ENCODE results near the gene CTSZ.
"Not testable (repeated sequence)": the region's sequence is repeated elsewhere in the genome, so short reads cannot be mapped to it uniquely, and the experiment has no call there.

CTSZ gene

DNA sequence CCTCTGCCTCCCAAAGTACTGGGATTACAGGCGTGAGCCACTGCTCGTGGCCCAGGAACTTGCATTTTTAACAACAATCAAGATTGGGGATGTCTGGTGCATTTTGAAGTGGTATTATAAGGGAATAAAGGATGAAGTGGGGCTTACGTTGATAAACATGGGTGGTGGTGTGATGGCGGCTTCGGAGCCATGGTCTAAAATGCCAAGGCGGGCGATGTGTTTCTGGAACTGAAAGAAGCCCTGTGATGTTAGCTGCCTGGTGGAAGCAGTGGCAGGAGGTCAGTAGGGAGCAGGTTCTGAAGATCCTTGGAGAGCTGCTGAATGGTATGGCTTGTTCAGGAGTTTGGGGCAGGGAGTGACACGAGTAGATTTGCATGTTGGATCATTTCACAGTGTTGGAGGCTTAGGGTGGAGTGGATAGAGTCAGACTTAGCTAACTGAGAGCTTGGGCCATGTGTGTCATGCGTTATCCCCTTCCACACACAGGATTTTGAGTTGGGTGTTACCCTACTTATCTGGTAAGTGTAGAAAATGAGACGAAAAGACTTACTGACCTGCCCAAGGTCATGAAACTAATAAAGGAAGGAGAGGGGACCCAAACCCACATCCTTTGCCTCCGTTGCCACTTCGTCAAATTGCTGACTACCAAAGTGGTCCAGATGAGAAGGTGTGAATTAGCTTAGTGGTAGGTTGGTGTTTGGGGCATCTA lies 24.5 kb downstream of the CTSZ start:
- DNase-seq (ENCODE audit: extremely low read depth in 1 of 2, low read depth in 1 of 2): no peak

DNA sequence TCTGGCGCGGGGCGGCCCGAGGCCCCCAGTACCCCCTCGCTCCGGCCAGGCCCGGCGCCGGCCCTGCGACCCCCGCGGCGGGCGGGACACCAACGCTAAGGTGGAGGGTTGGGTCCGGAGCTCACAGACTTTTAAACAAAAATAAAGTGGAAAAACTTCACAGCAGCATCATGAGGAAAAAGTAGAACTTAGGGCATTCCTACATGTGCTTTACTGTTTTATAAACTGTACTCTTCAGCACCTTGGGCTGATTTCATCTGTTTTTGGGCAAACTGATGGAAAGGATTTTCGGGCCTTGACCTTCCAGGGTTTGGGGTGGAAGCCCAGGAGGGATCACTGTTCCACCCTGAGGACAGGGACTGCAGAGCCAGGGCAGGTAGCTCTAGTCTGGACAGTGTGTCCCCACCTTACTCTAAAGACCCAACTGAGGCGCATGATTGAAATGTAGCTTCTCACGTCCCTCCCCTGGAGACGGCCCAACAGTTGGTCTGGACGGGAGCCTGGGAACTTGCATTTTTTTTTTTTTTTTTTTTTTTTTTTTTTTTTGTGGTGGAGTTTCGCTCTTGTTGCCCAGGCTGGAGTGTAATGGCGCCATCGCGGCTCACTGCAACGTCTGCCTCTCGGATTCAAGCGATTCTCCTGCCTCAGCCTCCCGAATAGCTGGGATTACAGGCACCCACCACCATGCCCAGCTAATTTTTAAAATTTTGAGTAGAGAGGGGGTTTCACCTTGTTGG lies 25.3 kb downstream of the CTSZ start:
- DNase-seq (ENCODE audit: extremely low read depth in 1 of 2, low read depth in 1 of 2): no peak

DNA sequence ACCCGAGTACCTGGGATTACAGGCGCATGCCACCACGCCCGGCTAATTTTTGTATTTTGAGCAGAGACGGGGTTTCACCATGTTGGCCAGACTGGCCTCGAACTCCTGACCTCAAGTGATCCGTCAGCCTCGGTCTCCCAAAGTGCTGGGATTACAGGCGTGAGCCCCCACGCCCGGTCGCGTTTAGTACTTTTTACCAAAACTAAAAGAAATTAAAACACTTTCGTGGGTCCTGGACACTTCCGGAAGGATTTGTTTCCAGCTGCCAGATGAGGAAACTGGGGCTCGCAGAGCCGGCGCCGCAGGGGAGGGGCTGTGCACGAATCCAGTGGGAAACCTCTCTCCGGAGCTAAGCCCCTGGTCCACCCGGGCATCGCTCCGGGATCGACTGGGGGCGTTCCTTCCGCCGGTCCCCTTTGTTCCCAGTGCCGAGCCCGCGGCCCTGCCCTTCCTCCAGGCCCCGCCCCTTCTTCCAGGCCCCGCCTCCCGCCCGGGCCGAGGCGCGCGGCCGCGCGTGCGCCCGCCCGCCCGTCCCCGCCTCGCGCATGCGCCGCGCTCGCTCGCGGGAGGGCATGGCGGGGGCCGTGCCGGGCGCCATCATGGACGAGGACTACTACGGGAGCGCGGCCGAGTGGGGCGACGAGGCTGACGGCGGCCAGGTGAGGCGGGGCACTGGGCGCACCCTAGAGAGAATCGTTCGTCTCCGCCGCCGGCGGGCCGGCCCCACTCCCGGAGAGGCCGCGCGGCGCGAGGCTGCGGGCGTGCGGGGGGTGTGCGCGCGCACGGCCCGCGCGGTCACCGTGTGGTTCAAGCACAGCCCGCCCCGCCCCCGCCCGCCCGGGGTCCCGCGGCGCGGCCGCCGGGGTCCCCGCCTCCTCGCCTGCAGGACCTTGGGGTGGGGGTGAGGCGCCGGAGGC lies 26.1 kb downstream of the CTSZ start, which contains the start of gene NELFCD:
Gene NELFCD, plus strand, starts transcription at position 546 of the 917 bp plus-strand sequence. Its CDS starts 54 bp downstream, at position 600.
- DNase-seq (ENCODE audit: extremely low read depth in 1 of 2, low read depth in 1 of 2): peak; percentile 72 to 77

DNA sequence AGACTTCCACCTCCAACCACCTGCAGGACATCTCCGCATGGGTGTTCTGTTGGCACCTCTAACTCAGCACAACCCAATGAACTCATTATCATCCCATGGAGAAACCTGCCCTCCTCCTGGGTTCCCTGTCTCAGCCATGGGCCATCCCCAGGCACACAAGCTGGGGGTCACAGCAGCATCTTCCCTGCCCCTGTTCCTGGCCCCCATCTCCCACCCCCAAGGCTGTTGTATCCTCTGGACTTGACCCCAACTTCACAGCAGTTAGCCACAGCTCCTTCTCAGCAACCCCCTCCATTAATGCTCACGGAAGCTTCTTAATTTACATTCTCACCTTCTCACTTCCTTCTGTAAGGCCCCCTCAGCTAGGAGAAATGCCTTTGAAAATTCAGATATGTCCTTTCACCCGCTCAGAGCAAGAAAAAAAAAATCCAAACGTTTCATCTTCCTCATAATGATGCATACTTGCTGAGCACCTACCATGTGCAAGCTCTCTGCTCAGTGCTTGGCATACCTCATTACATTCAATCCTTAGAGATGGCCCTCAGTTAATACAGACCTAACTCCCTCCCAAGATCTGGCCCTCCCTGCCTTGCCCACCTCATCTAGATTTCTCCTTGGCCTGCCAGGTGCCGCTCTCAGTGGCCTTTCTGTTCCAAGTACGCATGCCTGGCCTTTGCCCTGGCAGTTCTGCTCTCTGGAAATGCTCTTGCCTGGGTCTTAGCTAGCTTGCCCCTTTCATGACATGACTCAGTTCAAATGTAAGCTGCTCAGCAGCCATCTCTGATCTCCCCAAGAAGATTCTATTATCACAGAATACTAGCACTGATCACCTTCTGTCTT lies 28.5 kb downstream of the CTSZ start:
- no peak for DNase-seq (ENCODE audit: extremely low read depth in 1 of 2, low read depth in 1 of 2)

DNA sequence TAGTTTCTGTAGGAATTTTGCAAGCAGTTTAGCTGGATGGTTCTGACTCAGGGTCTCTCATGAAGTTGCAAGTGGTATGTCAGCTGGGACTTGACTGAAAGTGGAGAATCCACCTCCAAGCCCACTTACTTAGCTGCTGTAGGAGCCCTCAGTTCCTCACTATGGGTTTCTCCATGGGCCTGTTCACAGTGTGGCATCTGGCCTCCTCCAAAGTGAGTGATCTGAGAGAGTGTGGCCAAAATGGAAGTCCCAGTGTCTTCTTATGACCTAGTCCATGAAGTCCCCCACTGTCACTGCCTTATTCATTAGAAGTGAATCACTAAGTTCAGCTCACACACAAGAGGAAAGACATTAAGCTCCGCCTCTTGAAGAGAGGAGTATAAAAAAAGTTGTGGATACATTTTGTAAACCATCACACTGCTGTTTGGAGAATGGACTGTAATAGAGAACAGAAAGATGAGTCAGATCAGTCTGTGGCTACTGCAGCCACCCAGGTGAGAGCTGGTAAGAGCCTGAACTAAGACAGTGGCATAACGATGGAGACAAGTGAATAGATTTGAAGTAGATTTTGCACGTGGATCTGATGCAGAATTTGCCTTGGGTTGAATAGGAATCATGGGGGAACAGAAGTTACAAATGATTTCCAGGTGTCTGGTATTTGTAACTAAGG lies 30.9 kb downstream of the CTSZ start:
- no peak for DNase-seq (ENCODE audit: extremely low read depth in 1 of 2, low read depth in 1 of 2)

DNA sequence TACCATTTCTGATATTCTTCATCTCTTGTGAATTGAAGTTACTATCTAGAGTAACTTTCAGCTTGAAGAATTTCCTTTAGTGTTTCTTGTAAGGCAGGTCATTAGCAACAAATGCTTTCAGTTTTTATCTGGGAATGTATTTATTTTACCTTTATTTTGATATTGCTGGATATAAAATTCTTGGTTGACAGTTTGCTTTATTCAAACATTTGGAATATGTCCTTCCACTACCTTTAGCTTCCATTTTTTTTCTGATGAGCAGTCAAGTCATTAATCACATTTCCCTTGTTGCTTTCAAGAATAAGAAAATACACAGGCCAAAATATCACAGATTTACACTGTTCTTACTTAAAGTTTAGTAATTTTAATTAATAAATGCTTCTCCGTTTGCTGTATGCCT lies 31.7 kb downstream of the CTSZ start:
- DNase-seq (ENCODE audit: extremely low read depth in 1 of 2, low read depth in 1 of 2): no peak

DNA sequence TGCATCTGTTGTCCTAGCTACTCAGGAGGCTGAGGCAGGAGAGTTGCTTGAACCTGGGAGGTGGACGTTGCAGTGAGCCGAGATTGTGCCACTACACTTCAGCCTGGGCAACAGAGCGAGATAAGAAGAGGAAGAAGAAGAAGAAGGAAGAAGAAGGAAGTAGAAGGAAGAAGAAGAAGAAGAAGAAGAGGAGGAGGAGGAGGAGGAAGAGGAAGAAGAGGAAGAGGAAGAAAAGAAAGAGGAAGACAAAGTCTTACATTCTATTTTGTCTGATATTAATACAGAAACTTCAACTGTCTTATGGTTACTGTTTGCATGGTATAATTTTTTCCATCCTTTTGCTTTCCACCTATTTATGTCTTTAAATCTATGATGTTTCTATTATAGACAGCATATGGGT lies 33.2 kb downstream of the CTSZ start:
- DNase-seq (ENCODE audit: extremely low read depth in 1 of 2, low read depth in 1 of 2): no peak

DNA sequence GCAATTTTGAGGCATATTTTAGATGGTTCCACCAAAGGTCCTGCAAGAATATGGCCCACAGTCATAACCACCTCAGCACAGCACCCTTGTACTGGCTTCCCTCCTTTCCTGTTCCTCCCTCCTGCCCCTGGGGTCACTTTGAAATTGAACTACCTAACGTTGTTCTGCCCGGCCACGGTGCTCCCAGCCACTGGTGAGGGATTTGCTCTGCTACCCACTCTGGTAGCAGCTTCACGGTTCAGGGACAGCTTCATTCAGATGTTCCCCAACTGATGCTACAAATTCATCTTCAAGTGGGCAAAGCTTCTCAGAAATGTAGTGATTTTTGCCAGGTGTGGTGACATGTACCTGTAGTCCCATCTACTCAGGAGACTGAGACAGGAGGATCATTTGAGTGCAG lies 33.9 kb downstream of the CTSZ start:
- DNase-seq (ENCODE audit: extremely low read depth in 1 of 2, low read depth in 1 of 2): no peak

DNA sequence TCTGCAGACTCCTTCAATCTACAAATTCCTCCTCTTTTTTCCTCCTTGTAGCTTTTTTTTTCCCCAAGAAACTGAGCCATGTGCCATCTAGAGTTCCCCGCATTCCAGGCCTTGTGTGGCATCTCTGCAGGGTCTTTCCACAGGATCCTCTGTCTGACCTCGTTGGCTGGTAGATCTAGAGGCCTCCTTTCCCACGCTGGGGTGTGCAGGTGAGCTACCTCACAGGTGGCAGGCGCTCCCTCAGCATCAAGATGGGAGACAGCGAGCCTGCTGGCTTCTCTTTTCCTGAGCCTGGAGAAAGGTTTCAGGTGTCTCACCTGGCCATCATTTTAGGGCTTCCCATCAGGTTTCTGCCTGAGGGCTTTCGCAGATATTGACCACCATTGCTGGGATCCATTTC lies 35.6 kb downstream of the CTSZ start:
- no peak for DNase-seq (ENCODE audit: extremely low read depth in 1 of 2, low read depth in 1 of 2)

DNA sequence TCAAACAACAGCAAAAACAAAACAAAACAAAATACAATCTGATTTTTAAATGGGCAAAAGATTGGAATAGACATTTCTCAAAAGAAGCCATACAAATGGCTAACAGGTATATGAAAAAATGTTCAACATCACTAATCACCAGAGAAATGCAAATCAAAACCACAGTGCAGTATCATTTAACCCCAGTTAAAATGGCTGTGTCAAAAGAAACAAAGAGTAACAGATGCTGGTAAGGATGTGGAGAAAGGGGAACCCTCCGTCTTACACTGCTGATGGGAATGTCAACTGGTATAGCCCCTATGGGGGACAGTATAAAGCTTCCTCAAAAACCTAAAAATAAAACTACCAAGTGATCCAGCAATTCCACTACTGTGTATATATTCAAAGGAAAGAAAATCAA lies 36.9 kb downstream of the CTSZ start:
- no peak for DNase-seq (ENCODE audit: extremely low read depth in 1 of 2, low read depth in 1 of 2)

DNA sequence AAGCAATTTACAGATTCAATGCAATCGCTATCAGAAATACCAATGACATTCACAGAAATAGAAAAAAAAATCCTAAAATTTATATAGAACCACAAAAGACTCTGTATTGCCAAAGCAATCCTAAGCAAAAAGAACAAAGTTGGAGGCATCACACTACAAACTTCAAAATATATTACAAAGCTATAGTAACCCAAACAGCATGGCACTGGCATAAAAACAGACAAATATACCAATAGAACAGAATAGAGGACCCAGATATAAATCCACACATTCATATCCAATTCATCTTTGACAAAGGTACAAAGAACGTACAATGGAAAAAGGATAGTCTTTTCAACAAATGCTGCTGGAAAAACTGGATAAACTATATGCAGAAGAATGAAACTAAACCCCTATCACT lies 37.6 kb downstream of the CTSZ start:
- no peak for DNase-seq (ENCODE audit: extremely low read depth in 1 of 2, low read depth in 1 of 2)

DNA sequence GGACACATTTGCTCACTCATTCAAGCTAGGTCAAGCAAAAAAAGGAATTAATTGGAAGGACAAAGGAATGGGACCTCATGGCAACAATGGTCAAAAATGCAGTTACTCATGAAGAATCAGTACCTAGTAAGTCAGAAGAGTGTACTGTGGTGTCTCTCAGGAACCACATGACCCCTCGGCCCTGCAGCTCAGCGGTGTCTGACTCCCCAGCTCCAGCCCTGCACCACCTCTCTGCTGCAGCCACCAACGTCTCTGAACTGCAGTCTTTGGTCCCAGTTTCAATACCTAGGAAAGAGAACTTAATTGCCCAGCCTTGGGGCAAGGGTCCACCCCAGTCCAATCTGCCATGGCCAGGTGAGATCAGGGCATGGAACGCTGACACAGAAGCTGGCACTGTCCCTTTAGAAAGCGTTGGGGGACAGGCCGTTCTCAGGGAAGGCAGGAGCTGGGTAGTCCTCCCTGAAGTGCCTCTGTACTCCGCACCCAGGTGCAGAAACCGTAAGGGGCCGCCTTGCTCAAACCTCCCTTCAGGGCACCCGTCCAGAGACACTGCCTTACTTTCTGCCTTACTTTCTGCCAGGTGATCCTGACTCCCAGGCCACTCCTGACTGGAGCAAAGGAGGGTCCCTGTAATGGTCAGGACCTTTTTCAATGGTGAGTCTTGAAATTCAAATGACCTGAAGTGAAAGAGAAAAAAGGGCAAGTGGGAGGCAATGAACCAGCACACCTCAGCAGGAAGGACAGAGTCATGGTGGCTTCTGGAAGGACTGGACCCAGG lies 39.2 kb downstream of the CTSZ start:
- no peak for DNase-seq (ENCODE audit: extremely low read depth in 1 of 2, low read depth in 1 of 2)

DNA sequence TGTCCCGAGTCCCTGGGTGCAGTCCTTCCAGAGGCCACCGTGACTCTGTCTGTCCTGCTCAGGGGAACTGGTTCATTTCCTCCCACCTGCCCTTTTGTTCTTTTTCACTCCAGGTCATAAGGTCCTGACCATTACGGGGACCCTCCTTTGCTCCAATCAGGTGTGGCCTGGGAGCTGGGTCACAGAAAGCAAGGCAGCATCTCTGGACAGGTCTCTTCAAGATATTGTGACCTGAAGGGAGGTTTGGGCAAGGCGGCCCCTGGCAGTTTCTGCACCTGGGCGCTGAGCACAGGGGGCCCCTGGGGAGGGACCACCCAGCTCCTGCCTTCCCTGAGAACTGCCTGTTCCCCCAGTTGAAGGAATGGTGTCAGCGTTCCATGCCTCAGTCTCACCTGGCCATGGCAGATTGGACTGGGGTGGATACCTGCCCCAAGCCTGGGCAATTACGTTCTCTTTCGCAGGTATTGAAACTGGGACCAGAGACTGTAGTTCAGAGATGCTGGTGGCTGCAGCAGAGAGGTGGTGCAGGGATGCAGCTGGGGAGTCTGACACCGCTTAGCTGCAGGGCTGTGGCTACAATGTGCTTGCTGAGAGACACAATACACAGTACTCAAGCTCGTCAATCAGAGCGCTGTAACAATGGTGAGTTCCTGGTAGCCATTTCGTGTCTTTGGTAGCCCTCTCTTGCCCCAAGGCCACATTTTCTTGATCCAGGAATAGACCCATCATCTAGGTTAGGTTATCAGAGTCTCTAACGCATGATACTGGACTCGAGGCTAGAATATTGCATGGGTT lies 41.6 kb downstream of the CTSZ start:
- DNase-seq (ENCODE audit: extremely low read depth in 1 of 2, low read depth in 1 of 2): no peak

DNA sequence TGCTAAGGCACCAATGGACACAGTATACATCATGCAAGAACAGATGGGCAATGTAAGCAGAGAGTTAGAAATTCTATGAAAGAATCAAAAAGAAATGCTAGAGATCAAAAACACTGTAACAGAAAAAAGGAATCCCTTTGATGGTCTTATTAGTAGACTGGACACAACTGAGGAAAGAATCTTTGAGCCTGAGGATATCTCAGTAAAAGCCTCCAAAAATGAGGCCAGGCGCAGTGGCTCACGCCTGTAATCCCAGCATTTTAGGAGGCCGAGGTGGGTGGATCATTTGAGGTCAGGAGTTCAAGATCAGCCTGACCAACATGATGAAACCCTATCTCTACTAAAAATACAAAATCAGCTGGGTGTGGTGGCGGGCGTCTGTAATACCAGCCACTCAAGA lies 43.1 kb downstream of the CTSZ start:
- DNase-seq (ENCODE audit: extremely low read depth in 1 of 2, low read depth in 1 of 2): not testable (repeated sequence)

DNA sequence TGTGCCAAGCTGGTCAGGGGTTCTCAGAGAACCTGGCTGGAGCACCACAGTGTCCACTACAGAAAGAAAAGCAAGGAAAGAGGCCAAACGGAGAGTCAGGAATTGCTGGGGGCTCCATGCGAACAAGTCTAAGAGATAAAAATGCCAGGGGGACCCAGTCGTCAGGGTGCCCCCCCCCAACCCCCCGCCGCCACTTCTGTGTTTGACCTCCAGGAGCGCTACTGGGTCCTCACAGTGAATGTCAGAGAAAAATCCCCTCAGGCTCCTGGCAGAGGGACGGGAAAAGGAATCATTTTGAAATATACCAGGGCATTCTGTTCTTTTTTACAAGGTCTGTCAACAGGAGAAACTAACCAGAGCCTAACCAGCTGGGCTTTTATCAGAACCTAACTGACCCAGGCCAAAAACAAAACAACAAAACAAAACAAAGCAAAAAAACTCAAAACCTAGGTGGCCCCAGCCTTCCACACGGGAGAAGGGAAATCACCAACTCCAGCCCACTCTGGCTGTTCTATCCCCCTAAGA lies 43.9 kb downstream of the CTSZ start:
- DNase-seq (ENCODE audit: extremely low read depth in 1 of 2, low read depth in 1 of 2): no peak

DNA sequence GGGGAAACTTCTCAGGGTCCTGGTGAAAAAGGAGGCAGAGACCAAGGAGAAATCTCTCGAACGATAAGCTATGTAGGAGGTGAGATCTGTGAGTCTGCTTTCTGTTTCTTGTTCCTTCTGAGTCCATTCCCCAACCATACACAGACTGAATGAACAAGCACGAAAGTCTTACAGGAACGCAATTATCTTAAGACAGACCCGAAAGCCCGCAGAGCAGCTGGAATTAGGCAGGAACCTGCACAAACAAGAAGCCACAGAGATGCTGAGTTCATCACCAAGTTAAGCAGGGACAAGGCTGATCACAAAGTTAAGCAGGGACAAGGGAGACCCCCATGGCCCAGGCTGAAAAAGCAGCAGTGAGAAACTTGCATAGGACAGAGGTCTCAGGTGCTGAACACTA lies 47.4 kb downstream of the CTSZ start:
- no peak for DNase-seq (ENCODE audit: extremely low read depth in 1 of 2, low read depth in 1 of 2)

DNA sequence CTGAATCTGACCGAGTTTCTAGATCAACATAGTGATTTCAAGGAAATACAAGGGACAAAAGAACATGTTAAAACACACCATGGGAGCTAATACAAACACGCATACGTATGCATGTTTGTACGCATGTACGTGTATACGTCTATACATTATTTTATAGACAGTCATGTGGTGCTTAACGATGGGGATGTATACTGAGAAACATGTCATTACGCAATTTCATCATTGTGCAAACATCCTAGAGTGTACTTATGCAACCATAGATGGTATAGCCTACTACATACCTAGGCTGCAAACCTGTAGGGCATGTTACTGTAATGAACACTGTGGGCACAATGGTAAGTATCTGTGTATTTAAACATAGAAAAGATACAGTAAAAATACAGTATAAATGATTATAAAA lies 51.0 kb downstream of the CTSZ start:
- no peak for DNase-seq (ENCODE audit: extremely low read depth in 1 of 2, low read depth in 1 of 2)

DNA sequence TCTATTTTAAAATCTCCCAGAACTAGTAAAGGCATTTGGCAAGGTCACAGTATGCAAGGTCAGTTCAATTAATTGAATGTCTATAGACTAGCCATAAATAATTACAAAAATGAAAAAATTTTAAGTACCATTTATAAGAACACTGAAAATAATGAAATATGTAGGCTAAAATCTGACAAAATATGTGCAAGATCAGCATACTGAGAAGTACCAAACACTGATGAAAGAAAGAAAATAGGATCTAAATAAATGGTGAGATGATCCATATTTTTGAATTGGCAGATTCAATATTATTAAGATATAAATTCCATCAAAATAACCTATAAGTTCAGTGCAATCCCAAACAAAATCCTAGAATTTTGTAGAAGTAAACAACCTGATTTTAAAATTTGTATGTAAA lies 54.0 kb downstream of the CTSZ start:
- DNase-seq (ENCODE audit: extremely low read depth in 1 of 2, low read depth in 1 of 2): no peak

Data from stimulated activated CD8-positive, alpha-beta memory T cell treated with anti-CD3 and anti-CD28 coated beads, Interleukin-7, amount 100 ng/mL, for 48 hours (primary cell).